CD14-positive monocyte (primary cell): ENCODE results near the gene SAMD3. TPM values are rescaled to one million over a fixed set of nuclear protein-coding genes. Genes with fewer than 3 reads are reported as not detected.
"Not testable (repeated sequence)": the region's sequence is repeated elsewhere in the genome, so short reads cannot be mapped to it uniquely, and the experiment has no call there.

Experiments used
- DNase-seq, 3 donors: peaks; one replicate each; pipeline ENCODE4 v3.0.0-alpha.2; 2011 to 2022
- H2AFZ ChIP-seq: 2 replicates; pipeline ENCODE4 v1.6.0; 2012; ENCODE audit warnings: mild to moderate bottlenecking, low read depth, low read length, inconsistent platforms; ENCODE audit not compliant: insufficient read depth, poor library complexity, severe bottlenecking
- H3K27ac ChIP-seq, 2 donors: 1 replicate in 1 of 2; 2 replicates in 1 of 2; pipeline ENCODE4 v1.5.1; 2012 to 2013; ENCODE audit warnings: low read length in 2 of 2, control low read depth in 1 of 2, inconsistent platforms in 1 of 2, low read depth in 1 of 2, mild to moderate bottlenecking in 1 of 2
- H3K27me3 ChIP-seq, 2 donors: one replicate each; pipeline versions ENCODE4 v1.6.0 to v1.6.1; 2011 to 2013; ENCODE audit warnings: low read length in 2 of 2; ENCODE audit not compliant: control insufficient read depth in 2 of 2, insufficient read depth in 2 of 2
- H3K36me3 ChIP-seq, 2 donors: replicated peaks in 1 of 2; 1 replicate in 1 of 2; 2 replicates in 1 of 2; pipeline versions ENCODE4 v1.5.1 to v1.6.1; 2012 to 2013; ENCODE audit warnings: low read length in 2 of 2, control low read depth in 1 of 2, inconsistent platforms in 1 of 2, mild to moderate bottlenecking in 1 of 2; ENCODE audit not compliant: insufficient read depth in 2 of 2, control insufficient read depth in 1 of 2
- H3K4me1 ChIP-seq, 2 donors: 1 replicate in 1 of 2; 2 replicates in 1 of 2; pipeline versions ENCODE4 v1.5.1 to v1.6.1; 2012 to 2013; ENCODE audit warnings: low read length in 2 of 2, control low read depth in 1 of 2, inconsistent platforms in 1 of 2, mild to moderate bottlenecking in 1 of 2, moderate library complexity in 1 of 2; ENCODE audit not compliant: insufficient read depth in 2 of 2, control insufficient read depth in 1 of 2
- H3K4me2 ChIP-seq: replicated peaks from 2 replicates; pipeline ENCODE3; 2012; ENCODE audit warnings: low read length, moderate library complexity, mild to moderate bottlenecking; ENCODE audit not compliant: poor library complexity, severe bottlenecking; ENCODE audit errors: extremely low read depth
- H3K4me3 ChIP-seq, 3 experiments: fragments of 200-600 bp in 1 of 3; sonication (generic) in 1 of 3; replicated peaks in 1 of 3; 1 replicate in 2 of 3; 2 replicates in 1 of 3; pipeline ENCODE4 v1.5.1; 2011 to 2013; ENCODE audit warnings: low read length in 3 of 3, mild to moderate bottlenecking in 3 of 3, control low read depth in 2 of 3, low read depth in 2 of 3, inconsistent platforms in 1 of 3, moderate library complexity in 1 of 3
- H3K79me2 ChIP-seq: 2 replicates; pipeline ENCODE4 v1.6.0; 2012; ENCODE audit warnings: mild to moderate bottlenecking, control low read depth, inconsistent platforms, low read length, moderate library complexity; ENCODE audit not compliant: insufficient read depth
- H3K9ac ChIP-seq: 2 replicates; pipeline ENCODE4 v1.6.0; 2017; ENCODE audit warnings: low read length, mild to moderate bottlenecking; ENCODE audit not compliant: insufficient read depth, poor library complexity, severe bottlenecking
- H3K9me3 ChIP-seq, 2 donors: replicated peaks in 1 of 2; 1 replicate in 1 of 2; 2 replicates in 1 of 2; pipeline versions ENCODE4 v1.5.1 to v1.6.1; 2012 to 2013; ENCODE audit warnings: low read length in 2 of 2, control low read depth in 1 of 2; ENCODE audit not compliant: control insufficient read depth in 1 of 2, insufficient read depth in 1 of 2
- H4K20me1 ChIP-seq: 2 replicates; pipeline ENCODE4 v1.6.0; 2012; ENCODE audit warnings: mild to moderate bottlenecking, low read length, control low read depth, moderate library complexity; ENCODE audit not compliant: insufficient read depth
- H3K27ac Mint-ChIP-seq, 7 donors: one replicate each; pipeline ENCODE4 v1.8.0; 2020; ENCODE audit warnings: mild to moderate bottlenecking in 7 of 7, mixed read lengths in 7 of 7, moderate library complexity in 6 of 7, inconsistent platforms in 2 of 7
- H3K27me3 Mint-ChIP-seq, 3 donors: one replicate each; pipeline ENCODE4 v1.8.0; 2021 to 2022; ENCODE audit warnings: low read depth in 3 of 3, mild to moderate bottlenecking in 3 of 3, mixed read lengths in 3 of 3, moderate library complexity in 3 of 3, inconsistent platforms in 1 of 3
- H3K36me3 Mint-ChIP-seq, 2 donors: one replicate each; pipeline ENCODE4 v1.8.0; 2020; ENCODE audit warnings: mixed read lengths in 2 of 2, inconsistent platforms in 1 of 2, mild to moderate bottlenecking in 1 of 2
- H3K4me1 Mint-ChIP-seq: one replicate; pipeline ENCODE4 v1.8.0; 2020; ENCODE audit warnings: mild to moderate bottlenecking, mixed read lengths
- H3K4me3 Mint-ChIP-seq, 2 donors: one replicate each; pipeline ENCODE4 v1.8.0; 2020; ENCODE audit warnings: mild to moderate bottlenecking in 2 of 2, mixed read lengths in 2 of 2, moderate library complexity in 1 of 2
- H3K9me3 Mint-ChIP-seq, 7 donors: one replicate each; pipeline ENCODE4 v1.8.0; 2020 to 2022; ENCODE audit warnings: mixed read lengths in 7 of 7, mild to moderate bottlenecking in 6 of 7, moderate library complexity in 6 of 7, inconsistent platforms in 2 of 7
- WGBS: methylation state at CpG from one replicate; pipeline ENCODE4 v1.1.5; 2013; ENCODE audit warnings: missing lambda C conversion rate; ENCODE audit not compliant: insufficient coverage; 5-methylcytosine and 5-hydroxymethylcytosine counted together
- intact Hi-C, 2 donors: fragments of 100-400 bp; cut with micrococcal nuclease; formaldehyde crosslinking; loops; one replicate each; pipeline versions ENCODE4 v1.15.0 to v1.15.1; 2023
- polyA plus RNA-seq, 3 donors: library from polyadenylated mRNA; depleted of rRNA in 1 of 3; unstranded in 2 of 3; stranded (reverse) in 1 of 3; fragments of 300-500 nt in 2 of 3; fragments of >200 nt in 1 of 3; fragmentation: Illumina TruSeq in 2 of 3; gene quantifications; 1 replicate in 2 of 3; 2 replicates in 1 of 3; pipeline ENCODE4 v1.2.3, GENCODE V29; 2012 to 2021
- TF ChIP-seq, protein P1 (sequence below): fragments of 200-600 bp; IDR thresholded peaks from one replicate; pipeline ENCODE4 v1.8.0; 2022; ENCODE audit warnings: antibody characterized with exemption, mild to moderate bottlenecking

SAMD3 gene
- polyA plus RNA-seq, 3 donors = 0.33 to 0.49 TPM; not detected in 1

DNA sequence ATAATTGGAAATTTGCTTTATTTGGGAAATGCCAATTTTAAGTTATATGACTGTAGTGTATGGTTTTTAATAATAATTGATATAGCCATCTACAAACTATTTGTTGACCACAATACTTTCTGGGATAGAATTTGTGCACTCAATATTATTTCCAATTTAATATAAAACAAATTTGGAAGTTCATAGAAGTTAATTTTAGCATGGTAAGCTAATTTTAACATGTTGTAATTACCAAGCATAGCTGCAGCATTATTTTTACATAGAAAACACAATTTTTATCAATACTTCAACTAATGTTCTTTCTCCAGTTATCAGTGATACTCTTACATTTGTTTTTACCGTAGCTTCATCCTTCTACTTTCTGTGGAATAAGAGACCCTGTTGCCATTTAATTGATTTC lies 103.5 kb downstream of the SAMD3 start:
- intact Hi-C loops = no loop called here
- Histone ChIP-seq H3K9ac (no peak overlapping the region), H3K4me3 (no peak overlapping the region), H3K4me1 (no peaks in the 10 kb centered on the region), H3K36me3 (peaks cover 4 to 13% of the 10 kb centered on the region in 2 donors), H2AFZ (no peak overlapping the region), H3K27ac (no peak overlapping the region), H4K20me1 (no peaks in the 10 kb centered on the region), H3K79me2 (no peaks in the 10 kb centered on the region), H3K9me3 (no peaks in the 10 kb centered on the region), H3K27me3 (no peaks in the 10 kb centered on the region), H3K4me2 (no peak overlapping the region)
- Mint-ChIP-seq H3K9me3 (no peaks in the 10 kb centered on the region), H3K4me3 (no peak overlapping the region), H3K27ac (no peak overlapping the region), H3K27me3 (no peaks in the 10 kb centered on the region), H3K36me3 (peaks cover 14 to 25% of the 10 kb centered on the region in 2 donors), H3K4me1 (peaks cover 13% of the 10 kb centered on the region)
- TF ChIP-seq, protein P1, sequence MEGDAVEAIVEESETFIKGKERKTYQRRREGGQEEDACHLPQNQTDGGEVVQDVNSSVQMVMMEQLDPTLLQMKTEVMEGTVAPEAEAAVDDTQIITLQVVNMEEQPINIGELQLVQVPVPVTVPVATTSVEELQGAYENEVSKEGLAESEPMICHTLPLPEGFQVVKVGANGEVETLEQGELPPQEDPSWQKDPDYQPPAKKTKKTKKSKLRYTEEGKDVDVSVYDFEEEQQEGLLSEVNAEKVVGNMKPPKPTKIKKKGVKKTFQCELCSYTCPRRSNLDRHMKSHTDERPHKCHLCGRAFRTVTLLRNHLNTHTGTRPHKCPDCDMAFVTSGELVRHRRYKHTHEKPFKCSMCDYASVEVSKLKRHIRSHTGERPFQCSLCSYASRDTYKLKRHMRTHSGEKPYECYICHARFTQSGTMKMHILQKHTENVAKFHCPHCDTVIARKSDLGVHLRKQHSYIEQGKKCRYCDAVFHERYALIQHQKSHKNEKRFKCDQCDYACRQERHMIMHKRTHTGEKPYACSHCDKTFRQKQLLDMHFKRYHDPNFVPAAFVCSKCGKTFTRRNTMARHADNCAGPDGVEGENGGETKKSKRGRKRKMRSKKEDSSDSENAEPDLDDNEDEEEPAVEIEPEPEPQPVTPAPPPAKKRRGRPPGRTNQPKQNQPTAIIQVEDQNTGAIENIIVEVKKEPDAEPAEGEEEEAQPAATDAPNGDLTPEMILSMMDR = no peak
- no CpG with 5 or more reads among the region's 1 CpG for WGBS
- no peak for DNase-seq

DNA sequence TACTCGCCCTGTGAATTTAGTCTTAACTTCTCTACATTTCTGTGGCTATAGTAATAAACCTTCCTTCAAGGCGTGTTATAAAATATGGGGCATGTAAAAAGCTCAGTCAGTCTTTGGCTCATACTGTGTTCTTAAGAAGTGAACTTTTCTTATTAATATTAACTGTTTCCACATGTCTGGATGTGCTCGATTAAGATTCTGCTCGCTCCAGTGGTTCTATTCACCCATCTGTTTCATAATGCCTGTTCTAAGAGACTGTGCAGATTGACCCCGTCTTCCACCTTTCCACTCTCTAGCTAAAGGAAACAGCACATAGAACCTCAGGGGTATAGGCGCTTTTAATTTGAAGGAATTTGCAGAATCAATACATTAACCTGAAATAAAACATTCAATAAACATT lies 104.5 kb downstream of the SAMD3 start:
- intact Hi-C loops = no loop called here
- no peak overlapping the region for H3K4me3 ChIP-seq
- no peaks in the 10 kb centered on the region for H3K27me3 Mint-ChIP-seq
- no peaks in the 10 kb centered on the region for H4K20me1 ChIP-seq
- no peak overlapping the region for H3K27ac Mint-ChIP-seq
- H3K9ac ChIP-seq = no peak overlapping the region
- no peaks in the 10 kb centered on the region for H3K27me3 ChIP-seq
- no peaks in the 10 kb centered on the region for H3K9me3 Mint-ChIP-seq
- no peak overlapping the region for H3K27ac ChIP-seq
- no peak for DNase-seq
- H3K4me1 ChIP-seq = no peaks in the 10 kb centered on the region
- peaks cover 13% of the 10 kb centered on the region for H3K4me1 Mint-ChIP-seq
- no peaks in the 10 kb centered on the region for H3K79me2 ChIP-seq
- TF ChIP-seq, protein P1 = no peak
- peaks cover 6 to 13% of the 10 kb centered on the region in 2 donors for H3K36me3 ChIP-seq
- H3K4me3 Mint-ChIP-seq = no peak overlapping the region
- no CpG with 5 or more reads among the region's 6 CpGs for WGBS
- no peak overlapping the region for H3K4me2 ChIP-seq
- H3K36me3 Mint-ChIP-seq = peaks cover 11 to 26% of the 10 kb centered on the region in 2 donors
- no peaks in the 10 kb centered on the region for H3K9me3 ChIP-seq
- no peak overlapping the region for H2AFZ ChIP-seq

DNA sequence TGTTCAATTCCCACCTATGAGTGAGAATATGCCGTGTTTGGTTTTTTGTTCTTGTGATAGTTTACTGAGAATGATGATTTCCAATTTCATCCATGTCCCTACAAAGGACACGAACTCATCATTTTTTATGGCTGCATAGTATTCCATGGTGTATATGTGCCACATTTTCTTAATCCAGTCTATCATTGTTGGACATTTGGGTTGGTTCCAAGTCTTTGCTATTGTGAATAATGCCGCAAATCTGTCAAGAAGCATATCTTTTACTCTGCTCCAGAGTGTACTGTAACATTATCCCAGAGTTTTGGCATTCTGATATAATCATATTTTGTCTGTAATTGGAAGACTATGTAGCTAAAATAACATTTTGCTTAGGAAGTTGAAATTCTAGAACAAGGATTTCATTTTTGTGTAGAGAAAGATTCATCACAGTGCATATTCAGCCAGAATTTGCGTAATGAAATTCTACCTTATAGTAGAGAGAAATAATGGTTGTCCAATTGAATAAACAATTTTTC lies 105.5 kb downstream of the SAMD3 start:
- H3K9me3 ChIP-seq, H3K4me3 Mint-ChIP-seq, H3K9me3 Mint-ChIP-seq, DNase-seq, H3K27me3 ChIP-seq, H3K79me2 ChIP-seq, H3K27ac Mint-ChIP-seq, H2AFZ ChIP-seq, H3K27me3 Mint-ChIP-seq, H3K4me1 ChIP-seq, H3K27ac ChIP-seq, H3K4me2 ChIP-seq, intact Hi-C loops, H3K4me3 ChIP-seq, H3K9ac ChIP-seq, H4K20me1 ChIP-seq: not testable (repeated sequence)
- H3K36me3 Mint-ChIP-seq = peaks cover 18 to 29% of the 10 kb centered on the region in 2 donors
- WGBS = no CpG with 5 or more reads among the region's 4 CpGs
- H3K36me3 ChIP-seq = peaks cover 7 to 18% of the 10 kb centered on the region in 2 donors
- peaks cover 13% of the 10 kb centered on the region for H3K4me1 Mint-ChIP-seq
